ENCODE data around the gene LDB3.
"Not testable (repeated sequence)": the region's sequence is repeated elsewhere in the genome, so short reads cannot be mapped to it uniquely, and the experiment has no call there.

Gene LDB3

DNA sequence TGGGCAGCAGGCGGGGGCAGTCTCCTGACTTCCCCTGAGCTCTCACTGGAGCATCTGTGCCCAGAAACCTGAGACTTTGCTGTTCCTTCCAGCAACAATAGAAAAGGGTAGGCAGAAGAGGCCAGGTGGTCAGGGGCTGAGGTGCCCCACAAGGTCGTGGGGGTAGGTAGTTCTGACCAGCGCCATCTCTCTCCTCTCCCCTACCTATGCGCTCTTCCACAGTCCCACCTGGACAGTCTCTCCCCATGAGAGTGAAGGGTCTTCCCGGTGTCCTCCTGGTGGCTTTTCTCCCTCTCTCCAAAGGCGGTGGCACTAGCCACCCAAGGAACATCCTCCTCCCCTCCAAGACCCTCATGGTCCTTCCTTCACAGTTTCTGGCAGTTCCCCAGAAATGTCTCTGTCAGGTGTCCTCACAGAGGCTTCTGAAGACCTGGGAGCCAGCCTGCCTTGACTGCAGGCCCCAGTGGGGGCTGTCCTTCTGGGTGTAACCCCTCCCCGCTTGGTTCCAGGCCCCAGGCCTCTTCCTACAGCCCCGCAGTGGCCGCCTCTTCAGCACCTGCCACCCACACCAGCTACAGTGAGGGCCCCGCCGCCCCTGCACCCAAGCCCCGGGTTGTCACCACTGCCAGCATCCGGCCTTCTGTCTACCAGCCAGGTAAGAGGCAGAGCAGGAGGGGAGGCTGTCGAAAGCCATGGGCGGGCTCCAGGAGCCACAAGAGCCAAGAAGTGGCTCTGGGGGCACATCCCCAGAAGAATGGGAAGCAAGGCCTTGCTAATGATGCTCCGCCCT lies 41.3 kb downstream of the LDB3 start:
- DNase-seq: no peak

DNA sequence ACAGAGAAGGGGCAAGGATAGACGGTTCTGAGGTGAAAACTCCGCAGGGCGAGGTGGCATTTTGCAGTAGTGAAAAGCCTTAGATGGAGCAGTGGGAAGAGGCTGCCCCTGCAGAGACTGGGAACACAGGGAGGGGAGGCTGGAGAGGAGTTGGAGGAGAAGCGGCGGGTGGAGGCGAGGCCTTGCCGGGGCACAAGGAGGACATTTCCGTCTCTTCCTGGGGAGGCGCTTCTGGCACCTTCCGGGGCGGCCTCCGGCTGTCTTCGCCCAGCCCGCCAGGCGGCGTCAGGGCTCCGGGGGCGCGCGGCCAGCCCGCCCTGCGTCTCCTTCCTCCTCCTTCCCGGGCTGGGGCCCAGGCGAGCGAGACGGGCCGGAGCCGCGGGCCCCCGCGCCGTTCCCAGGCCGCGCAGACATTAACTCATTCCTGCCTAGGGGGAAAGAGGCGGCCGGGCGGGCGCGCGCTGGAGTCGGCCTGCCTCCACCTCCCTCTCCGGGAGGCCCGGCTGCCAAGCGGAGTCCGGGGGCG lies 42.7 kb downstream of the LDB3 start:
- peak; percentile 94 for DNase-seq

GRCh38 chr10:86711513-86712316 lies 43.4 kb downstream of the LDB3 start:
- peak; percentile 27 for DNase-seq

DNA sequence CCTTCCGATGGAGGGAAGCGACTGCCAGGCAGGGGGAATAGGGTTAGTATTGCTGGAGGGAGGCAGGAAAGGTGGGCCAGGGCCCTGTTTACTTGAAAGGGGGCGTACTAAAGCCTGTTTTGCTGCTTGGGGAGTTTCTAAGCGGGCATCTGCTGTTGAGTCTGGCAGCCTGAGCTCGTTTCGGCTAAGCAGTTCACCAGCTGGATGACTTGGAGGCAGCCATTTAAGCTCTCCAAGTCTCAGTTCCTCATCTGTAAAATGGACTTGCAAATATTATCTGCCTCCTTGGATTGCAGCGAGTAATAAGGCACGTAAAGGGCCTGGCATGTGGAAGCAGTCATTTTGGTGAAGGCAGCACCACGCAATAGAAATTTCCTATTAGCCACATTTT lies 44.0 kb downstream of the LDB3 start:
- peak; percentile 22 for DNase-seq

DNA sequence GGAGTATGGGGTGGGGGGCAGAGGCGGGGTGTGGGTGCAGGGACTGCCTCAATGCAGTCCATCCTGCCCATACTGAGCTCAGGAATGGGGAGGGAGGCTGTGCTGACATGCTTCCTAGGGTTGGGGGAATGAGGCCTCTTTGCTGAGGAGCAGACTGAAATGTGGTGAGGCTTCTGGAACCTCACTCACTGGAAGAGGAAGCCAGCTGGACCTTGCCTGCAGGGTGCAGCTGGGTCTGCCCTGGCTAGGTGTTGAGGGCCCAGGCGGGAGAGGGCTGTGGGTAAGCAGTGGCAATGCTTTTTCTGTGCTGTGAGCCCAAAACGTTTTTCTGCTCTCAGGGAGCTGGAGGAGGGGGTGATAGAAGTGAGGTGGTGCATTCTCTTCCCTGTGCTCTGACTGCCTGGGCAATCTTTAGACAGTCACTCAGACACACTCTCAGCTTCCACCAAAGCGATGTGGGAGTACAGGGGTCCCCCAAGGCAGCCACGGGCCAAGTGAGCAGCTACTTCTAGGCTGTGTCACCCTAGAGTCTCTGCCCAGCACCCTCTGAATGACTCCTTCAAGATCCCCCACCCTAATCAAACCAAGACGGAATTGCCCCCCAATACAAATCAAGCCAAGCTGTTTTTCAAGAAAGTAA lies 47.0 kb downstream of the LDB3 start:
- DNase-seq: no peak

DNA sequence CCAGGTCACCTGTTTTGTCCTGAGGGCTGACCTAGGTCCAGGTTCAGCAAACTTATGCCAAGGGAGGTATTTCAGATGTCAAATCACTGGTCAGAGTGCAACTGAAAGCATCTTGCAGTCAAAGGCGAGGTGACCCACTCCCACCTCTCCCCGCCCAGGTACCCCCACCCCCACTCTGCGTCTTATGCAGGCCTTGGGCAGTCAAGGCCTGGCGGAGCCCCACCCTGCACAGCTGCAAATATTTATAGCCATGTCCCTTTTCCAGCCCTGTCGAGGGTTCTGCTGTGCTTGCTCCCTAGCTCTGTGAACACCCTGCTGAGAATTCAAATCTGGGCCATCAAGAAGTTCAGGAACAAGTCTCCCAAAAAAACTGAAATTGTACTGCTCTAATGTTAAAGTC lies 47.5 kb downstream of the LDB3 start:
- DNase-seq: no peak

DNA sequence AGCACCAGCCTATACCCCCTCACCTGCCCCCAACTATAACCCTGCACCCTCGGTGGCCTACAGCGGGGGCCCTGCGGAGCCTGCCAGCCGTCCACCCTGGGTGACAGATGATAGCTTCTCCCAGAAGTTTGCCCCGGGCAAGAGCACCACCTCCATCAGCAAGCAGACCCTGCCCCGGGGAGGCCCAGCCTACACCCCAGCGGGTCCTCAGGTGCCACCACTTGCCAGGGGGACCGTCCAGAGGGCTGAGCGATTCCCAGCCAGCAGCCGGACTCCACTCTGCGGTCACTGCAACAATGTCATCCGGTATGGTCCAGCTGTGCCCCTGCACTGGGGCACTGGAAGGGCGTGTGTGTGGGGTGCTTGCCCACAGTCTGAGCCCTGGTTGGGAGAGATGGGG lies 48.2 kb downstream of the LDB3 start:
- DNase-seq: no peak

GRCh38 chr10:86718556-86718955 lies 50.2 kb downstream of the LDB3 start:
- DNase-seq: no peak

DNA sequence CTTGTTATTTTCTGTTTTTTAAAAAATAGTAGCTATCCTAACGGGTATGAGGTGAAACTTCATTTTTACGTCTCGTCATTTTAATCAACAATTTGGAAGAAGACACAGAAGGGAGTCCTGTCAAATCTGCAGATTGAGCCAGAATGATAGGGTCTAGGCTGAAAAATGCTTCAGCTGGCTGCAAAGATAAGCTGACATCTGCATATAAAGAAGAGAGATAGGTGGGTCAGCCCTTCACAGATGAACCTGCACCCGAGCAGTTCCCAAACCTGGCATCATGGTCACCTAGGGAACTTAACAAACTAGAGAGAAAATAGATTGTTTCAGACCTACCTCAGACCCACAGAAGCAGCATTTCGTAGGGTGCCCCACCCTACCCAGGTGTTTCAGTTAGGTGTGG lies 52.9 kb downstream of the LDB3 start:
- DNase-seq: no peak

DNA sequence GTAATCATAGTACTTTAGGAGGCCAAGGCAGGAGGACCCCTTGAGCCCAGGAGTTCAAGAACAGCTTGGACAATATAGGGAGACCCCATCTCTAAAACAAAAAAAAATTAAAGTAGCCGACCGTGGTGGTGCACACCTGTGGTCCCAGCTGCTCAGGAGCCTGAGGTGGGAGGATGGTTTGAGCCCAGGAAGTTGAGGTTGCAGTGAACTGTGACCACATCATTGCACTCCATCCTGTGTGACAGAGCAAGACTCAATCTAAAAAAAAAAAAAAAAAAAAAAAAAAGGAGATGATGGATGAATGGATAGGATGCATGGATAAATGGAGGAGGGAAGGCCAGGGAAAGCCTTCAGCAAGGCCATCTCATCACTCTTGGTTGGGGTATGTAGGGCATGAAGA lies 54.7 kb downstream of the LDB3 start:
- no peak for DNase-seq

GRCh38 chr10:86724445-86724844 lies 56.1 kb downstream of the LDB3 start:
- DNase-seq: no peak

- no peak for DNase-seq
Observed at GRCh38 chr10:86725980-86726676, 57.8 kb downstream of the LDB3 start.

- no peak for DNase-seq
Observed at GRCh38 chr10:86726677-86726999, 58.3 kb downstream of the LDB3 start.

DNA sequence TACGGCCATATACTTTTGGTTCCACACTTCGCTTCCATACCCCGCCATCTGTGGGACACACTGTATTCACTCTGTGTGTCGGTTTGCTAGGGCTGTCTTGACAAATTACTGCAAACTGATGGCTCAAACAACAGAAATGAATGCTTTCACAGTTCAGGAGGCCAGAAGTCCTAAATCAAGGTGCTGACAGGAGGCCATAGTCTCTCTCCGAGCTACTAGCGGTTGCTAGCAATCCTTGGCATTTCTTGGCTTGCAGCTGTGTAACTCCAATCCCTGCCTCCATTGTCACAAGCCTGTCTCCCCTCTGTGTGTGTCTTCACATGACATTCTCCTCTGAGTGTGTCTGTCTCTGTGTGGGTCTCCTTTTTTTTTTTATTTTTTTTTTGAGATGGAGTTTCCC lies 59.2 kb downstream of the LDB3 start:
- no peak for DNase-seq

GRCh38 chr10:86728056-86728455 lies 59.7 kb downstream of the LDB3 start:
- no peak for DNase-seq

DNA sequence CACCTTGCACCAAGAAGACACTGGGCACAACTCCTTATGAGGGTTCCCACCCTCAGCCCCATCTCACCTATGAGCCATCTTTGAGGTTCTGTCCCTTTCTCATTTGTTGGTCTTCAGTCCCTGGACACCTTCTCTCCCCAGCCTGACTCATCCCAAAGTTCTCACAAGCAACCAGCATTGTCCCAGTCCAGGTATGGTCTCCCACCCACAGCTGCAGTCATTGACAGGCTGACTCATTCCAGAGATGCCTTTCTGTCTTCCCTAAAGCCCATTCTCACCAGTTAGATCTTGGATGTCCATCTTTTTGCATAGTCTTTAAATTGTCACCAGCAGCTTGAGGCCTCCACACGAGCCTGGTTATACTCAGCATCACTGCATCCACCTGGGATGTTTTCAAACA lies 61.4 kb downstream of the LDB3 start:
- no peak for DNase-seq

GRCh38 chr10:86730227-86730626 lies 61.9 kb downstream of the LDB3 start:
- no peak for DNase-seq

DNA sequence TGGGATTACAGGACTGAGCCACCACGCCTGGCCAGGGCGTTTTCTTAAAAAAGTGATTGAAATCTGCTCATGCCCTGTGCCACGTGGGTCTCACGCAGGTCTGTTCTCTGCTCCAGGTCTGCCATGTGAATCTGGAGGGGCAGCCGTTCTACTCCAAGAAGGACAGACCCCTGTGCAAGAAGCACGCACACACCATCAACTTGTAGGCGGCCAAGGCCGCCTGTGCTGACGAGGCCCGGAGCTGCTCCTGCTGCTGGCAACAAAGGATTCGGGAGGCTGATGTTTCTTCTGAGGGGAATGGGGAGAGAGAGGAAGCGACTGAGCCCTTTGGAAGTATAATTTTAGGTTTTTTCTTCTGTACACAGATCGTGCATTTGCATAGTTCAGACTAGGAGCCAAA lies 64.5 kb downstream of the LDB3 start:
- no peak for DNase-seq

- no peak for DNase-seq
Observed at GRCh38 chr10:86733260-86733671, 65.0 kb downstream of the LDB3 start.

DNA sequence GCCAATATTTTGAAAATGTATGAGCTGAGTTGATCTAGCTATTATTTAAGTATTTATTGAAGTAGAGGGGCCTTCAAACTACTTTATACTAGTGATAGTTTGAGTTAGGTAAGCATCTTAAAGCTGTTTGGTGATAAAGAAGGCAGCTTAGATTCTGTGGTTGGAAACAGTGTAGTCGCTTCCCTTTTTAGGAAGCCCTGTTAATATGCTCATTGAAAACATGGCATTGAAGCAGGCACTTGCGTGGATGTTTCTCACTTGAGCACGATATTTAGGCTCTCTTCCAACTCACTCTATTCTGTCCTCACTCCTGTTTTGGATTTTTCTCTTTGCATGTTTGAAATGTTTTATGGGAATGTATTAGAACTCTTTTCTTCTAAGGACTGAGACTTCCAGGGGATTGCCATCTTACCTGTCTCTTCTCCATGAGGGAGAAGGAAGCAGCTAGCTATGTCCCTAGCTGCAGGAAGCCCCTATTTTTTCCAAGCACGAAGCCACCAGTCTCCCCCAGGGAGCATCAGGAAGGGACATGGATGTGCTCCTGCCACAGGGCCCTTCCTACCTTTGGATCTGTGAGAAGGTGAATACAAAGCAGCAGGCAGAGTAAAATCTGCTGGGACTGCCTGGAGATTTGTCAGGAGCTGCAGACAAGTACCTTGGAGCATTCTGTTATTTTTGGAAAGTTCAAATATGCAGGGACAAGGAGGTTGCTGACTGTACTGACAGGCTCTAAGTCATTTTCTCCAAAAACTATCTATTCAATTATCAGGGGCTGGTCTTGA lies 66.1 kb downstream of the LDB3 start:
- no peak for DNase-seq

DNA sequence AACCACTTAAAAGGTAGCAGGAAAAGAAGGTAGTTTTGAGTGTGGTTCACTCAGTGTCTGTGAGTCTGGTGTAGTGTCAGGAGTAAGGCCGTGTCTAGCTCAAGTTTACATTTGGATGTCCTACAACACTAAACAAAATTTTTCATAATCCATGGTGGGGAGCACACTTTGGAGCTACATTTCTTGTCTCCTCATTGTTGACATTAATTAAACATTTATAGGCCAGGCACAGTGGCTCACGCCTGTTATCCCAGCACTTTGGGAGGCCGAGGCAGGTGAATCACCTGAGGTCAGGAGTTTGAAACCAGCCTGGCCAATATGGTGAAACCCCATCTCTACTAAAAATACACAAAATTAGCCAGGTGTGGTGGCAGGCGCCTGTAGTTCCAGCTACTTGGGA lies 67.0 kb downstream of the LDB3 start:
- not testable (repeated sequence) for DNase-seq

GRCh38 chr10:86742230-86742629 lies 73.9 kb downstream of the LDB3 start:
- DNase-seq: no peak

All from suppressor macrophage treated with lipopolysaccharide for 4 hours (primary cell).